ENCODE data around the gene TRAPPC4. TPM values are rescaled to one million over a fixed set of nuclear protein-coding genes. Genes with fewer than 3 reads are reported as not detected.

The TRAPPC4 gene
- total and polyA plus RNA-seq, 2 donors (not counting 1 experiment from before 2014, with no cell fraction given): 60.6 to 109 TPM

GRCh38 chr11:119046489-119046888 lies 27.9 kb downstream of the TRAPPC4 start:
- no peak overlapping the region for H3K4me2 ChIP-seq (ENCODE audit: extremely low read depth, insufficient read depth, low read length)
- H3K9me3 ChIP-seq (ENCODE audit: control insufficient read depth, insufficient read depth, low read depth, low read length): no peaks in the 10 kb centered on the region
- H3K4me1 ChIP-seq (ENCODE audit: control insufficient read depth, extremely low read depth, insufficient read depth, low read length): no peaks in the 10 kb centered on the region
- no peak overlapping the region for H3K27ac ChIP-seq (ENCODE audit: insufficient read depth, low read length)
- no peaks in the 10 kb centered on the region for H4K20me1 ChIP-seq (ENCODE audit: control insufficient read depth, extremely low read depth, insufficient read depth, low read length)
- no peak overlapping the region for H3K4me3 ChIP-seq (replicated peaks in 1 of 4; ENCODE audit: control extremely low read depth in 1 of 4, insufficient read depth in 1 of 4, low read depth in 3 of 4, low read length in 4 of 4)
- no peak for DNase-seq (ENCODE audit: low read depth in 2 of 2)
- TF ChIP-seq EZH2 (IDR thresholded peaks at IDR 0.05; ENCODE audit: low read length, missing control alignments): no peak
- TF ChIP-seq CTCF (conservative IDR thresholded peaks at IDR 0.05 in 1 of 2, IDR thresholded peaks at IDR 0.05 in 1 of 2; ENCODE audit: low read depth in 1 of 2, low read length in 2 of 2): no peak
- H3K36me3 ChIP-seq (ENCODE audit: control insufficient read depth, insufficient read depth, low read length): peaks cover 26% of the 10 kb centered on the region
- no peak overlapping the region for H2AFZ ChIP-seq (ENCODE audit: low read length)
- H3K79me2 ChIP-seq (ENCODE audit: control insufficient read depth, insufficient read depth, low read length): no peaks in the 10 kb centered on the region
- H3K9ac ChIP-seq (ENCODE audit: insufficient read depth, low read length): no peak overlapping the region
- H3K27me3 ChIP-seq (ENCODE audit: control insufficient read depth, insufficient read depth, low read length): no peaks in the 10 kb centered on the region

GRCh38 chr11:119047205-119047604 lies 28.6 kb downstream of the TRAPPC4 start:
- H3K9me3 ChIP-seq (ENCODE audit: control insufficient read depth, insufficient read depth, low read depth, low read length): no peaks in the 10 kb centered on the region
- no peak overlapping the region for H3K4me2 ChIP-seq (ENCODE audit: extremely low read depth, insufficient read depth, low read length)
- TF ChIP-seq CTCF (conservative IDR thresholded peaks at IDR 0.05 in 1 of 2, IDR thresholded peaks at IDR 0.05 in 1 of 2; ENCODE audit: low read depth in 1 of 2, low read length in 2 of 2) (no peak), EZH2 (IDR thresholded peaks at IDR 0.05; ENCODE audit: low read length, missing control alignments) (no peak)
- H3K36me3 ChIP-seq (ENCODE audit: control insufficient read depth, insufficient read depth, low read length): peaks cover 32% of the 10 kb centered on the region
- H3K79me2 ChIP-seq (ENCODE audit: control insufficient read depth, insufficient read depth, low read length): no peaks in the 10 kb centered on the region
- no peaks in the 10 kb centered on the region for H3K4me1 ChIP-seq (ENCODE audit: control insufficient read depth, extremely low read depth, insufficient read depth, low read length)
- no peak overlapping the region for H3K4me3 ChIP-seq (replicated peaks in 1 of 4; ENCODE audit: control extremely low read depth in 1 of 4, insufficient read depth in 1 of 4, low read depth in 3 of 4, low read length in 4 of 4)
- DNase-seq (ENCODE audit: low read depth in 2 of 2): no peak
- no peak overlapping the region for H3K9ac ChIP-seq (ENCODE audit: insufficient read depth, low read length)
- H2AFZ ChIP-seq (ENCODE audit: low read length): no peak overlapping the region
- no peak overlapping the region for H3K27ac ChIP-seq (ENCODE audit: insufficient read depth, low read length)
- no peaks in the 10 kb centered on the region for H3K27me3 ChIP-seq (ENCODE audit: control insufficient read depth, insufficient read depth, low read length)
- no peaks in the 10 kb centered on the region for H4K20me1 ChIP-seq (ENCODE audit: control insufficient read depth, extremely low read depth, insufficient read depth, low read length)

- no peak for DNase-seq (ENCODE audit: low read depth in 2 of 2)
- Histone ChIP-seq H3K4me3 (replicated peaks in 1 of 4; ENCODE audit: control extremely low read depth in 1 of 4, insufficient read depth in 1 of 4, low read depth in 3 of 4, low read length in 4 of 4) (no peak overlapping the region), H3K4me2 (ENCODE audit: extremely low read depth, insufficient read depth, low read length) (no peak overlapping the region), H3K27ac (ENCODE audit: insufficient read depth, low read length) (no peak overlapping the region), H2AFZ (ENCODE audit: low read length) (no peak overlapping the region), H3K79me2 (ENCODE audit: control insufficient read depth, insufficient read depth, low read length) (no peaks in the 10 kb centered on the region), H4K20me1 (ENCODE audit: control insufficient read depth, extremely low read depth, insufficient read depth, low read length) (no peaks in the 10 kb centered on the region), H3K36me3 (ENCODE audit: control insufficient read depth, insufficient read depth, low read length) (peaks cover 37% of the 10 kb centered on the region), H3K9me3 (ENCODE audit: control insufficient read depth, insufficient read depth, low read depth, low read length) (no peaks in the 10 kb centered on the region), H3K9ac (ENCODE audit: insufficient read depth, low read length) (no peak overlapping the region), H3K27me3 (ENCODE audit: control insufficient read depth, insufficient read depth, low read length) (no peaks in the 10 kb centered on the region), H3K4me1 (ENCODE audit: control insufficient read depth, extremely low read depth, insufficient read depth, low read length) (no peaks in the 10 kb centered on the region)
- TF ChIP-seq CTCF (conservative IDR thresholded peaks at IDR 0.05 in 1 of 2, IDR thresholded peaks at IDR 0.05 in 1 of 2; ENCODE audit: low read depth in 1 of 2, low read length in 2 of 2) (no peak), EZH2 (IDR thresholded peaks at IDR 0.05; ENCODE audit: low read length, missing control alignments) (no peak)
Observed at GRCh38 chr11:119048644-119049043, 30.1 kb downstream of the TRAPPC4 start.

All from fibroblast of lung (primary cell).